GM21825 (cell line): ENCODE measurements around the gene TMCO4.

Experiments used
- ATAC-seq: cut with Tn5 transposase; IDR thresholded peaks from one replicate; pipeline ENCODE4 v1.9.1; 2021; ENCODE audit warnings: mild to moderate bottlenecking, moderate library complexity; ENCODE audit not compliant: unreplicated experiment

Gene TMCO4

DNA sequence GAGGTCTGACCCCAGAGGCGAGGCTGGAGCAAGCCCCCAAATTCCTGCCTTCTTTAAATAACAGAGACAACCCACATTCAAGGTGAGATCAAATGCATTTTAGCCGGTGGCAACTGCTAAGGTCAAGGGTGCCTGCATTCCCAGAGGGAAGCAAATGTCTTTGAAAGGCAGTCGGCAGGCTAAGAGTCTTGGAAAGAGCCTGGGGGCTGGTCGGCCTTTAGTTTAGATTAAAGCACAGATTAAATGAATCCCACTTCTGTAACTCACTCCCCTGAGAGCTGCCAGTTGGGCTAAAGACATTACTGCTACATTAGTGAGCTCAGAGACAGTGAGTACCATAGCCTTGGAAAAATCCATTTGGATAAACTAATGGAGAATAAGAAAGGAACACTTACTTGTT is 75.8 kb downstream of the TMCO4 start:
- ATAC-seq, result no peak

GRCh38 chr1:19720973-19721372 is 78.7 kb downstream of the TMCO4 start:
- no peak for ATAC-seq

DNA sequence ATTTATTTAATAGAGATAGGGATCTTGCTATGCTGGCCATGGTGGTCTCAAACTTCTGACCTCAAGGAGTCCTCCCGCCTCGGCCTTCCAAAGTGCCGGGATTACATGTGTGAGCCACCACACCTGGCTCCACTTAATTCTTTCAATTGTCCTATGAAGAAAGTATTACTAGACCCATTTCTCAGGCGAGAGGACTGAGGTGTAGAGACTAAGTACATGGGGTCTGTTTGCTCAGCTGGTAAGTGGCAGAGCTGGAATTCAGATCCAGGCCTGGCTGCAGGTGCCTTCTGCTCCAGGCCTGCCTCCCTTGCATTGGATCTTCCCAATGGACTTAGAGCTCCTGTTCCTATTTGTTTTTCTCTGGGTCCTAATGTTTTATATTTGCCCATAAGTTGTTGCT is 79.5 kb downstream of the TMCO4 start:
- no peak for ATAC-seq

DNA sequence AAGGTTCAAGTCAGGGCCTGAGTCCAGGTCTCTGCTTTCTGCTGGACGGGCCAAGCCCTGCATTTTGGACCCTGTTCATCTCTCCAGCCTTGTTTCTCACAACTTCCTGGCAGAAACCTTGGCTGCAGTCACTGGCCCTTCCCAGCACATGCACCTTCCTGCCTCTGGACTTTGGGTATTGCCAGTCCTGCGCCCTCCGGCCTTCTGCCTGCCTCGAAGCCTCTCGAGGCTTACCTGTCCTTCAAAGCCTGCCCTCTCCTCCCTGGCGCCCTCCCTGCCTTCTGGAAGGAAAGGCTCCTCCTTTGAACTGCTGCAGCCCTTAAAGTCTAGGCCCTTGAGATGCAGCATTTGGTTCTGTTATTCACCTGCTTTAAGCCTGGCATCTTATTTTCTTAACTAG is 82.2 kb downstream of the TMCO4 start:
- no peak for ATAC-seq

DNA sequence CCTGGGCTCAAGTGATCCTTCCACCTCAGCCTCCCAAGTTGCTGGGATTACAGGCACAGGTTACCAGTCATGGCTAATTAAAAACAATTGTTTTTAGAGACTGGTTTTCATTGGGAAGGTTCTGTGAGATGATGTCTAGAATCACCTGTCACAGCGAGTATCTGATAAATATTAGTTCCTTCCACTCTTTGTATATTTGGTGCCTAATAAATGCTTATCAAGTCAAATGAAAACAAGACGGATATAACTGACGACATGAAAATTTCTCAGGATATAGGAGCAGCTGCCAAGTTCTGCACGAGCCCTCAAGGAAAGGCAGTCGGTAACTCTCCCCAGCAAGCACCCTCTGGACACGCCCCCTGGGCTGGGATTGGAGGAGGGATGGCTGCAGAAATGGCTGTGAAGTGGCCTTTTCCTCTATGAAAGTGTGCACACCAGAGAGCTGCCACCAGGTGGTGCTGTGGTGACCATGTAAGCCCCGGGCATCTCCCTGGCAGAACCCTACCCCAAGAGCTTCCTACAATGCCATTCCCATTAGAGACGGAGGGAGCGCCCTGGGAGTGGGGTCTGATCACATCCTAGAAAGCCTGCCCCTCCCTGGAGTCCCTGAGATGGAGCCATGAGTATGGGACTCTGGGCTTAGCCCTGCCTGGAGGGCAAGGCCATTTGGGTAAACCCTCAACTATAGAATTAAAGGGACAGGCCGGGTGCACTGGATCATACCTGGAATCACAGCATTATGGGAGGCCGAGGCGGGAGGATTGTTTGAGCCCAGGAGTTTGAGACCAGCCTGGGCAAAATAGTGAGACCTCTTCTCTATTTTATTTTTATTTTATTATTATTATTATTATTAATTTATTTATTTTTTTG is 84.1 kb downstream of the TMCO4 start:
- peak; percentile 51 for ATAC-seq

GRCh38 chr1:19712928-19713327 is 86.8 kb downstream of the TMCO4 start:
- ATAC-seq, result no peak

GRCh38 chr1:19710825-19711611 is 88.7 kb downstream of the TMCO4 start:
- peak; percentile 40 for ATAC-seq

- ATAC-seq, result no peak
Observed at GRCh38 chr1:19709260-19709793, 90.4 kb downstream of the TMCO4 start.

DNA sequence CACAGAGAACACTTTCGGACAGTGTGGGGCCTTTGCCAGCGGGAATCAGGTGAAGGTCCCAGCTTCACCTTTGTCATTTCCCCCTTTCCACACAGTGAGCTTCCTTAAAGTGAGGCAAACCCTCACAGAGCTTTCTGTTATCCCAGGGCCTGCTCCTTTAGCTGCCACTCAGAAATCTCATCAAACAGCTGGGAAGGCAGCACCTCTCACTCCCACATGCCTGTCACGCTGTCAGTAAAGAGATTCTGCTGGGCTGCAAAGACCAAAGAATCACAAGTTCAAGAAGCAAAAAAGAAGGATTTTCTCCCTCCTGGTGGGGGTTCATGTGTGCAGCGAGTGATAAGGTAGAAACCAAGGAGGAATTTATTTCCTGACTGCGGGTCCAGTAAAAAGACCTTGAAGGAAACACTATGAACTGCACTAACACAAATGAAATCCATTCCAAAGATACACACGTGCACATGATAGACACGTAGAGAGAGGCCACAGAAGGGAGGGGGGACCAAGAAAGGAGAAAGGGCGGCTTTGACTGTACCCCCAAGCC is 91.1 kb downstream of the TMCO4 start:
- ATAC-seq, result no peak

DNA sequence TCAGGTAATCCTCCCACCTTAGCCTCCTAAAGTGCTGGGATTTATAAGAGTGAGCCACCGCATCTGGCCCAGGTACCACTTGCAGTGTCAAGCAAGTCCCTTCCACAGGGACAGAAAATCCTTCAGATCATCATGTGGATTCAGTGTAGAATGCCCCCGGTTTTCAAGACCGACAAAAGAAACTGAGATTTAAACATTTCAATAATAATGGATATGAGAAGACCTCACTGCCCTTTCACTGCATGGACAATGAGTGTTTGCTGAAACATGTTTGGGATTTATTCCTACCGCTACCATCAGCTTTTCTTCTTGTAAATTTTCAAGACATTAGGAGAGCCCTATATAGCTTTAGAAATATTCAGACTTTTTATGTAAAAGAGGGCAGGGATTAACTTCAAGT is 93.6 kb downstream of the TMCO4 start:
- no peak for ATAC-seq

DNA sequence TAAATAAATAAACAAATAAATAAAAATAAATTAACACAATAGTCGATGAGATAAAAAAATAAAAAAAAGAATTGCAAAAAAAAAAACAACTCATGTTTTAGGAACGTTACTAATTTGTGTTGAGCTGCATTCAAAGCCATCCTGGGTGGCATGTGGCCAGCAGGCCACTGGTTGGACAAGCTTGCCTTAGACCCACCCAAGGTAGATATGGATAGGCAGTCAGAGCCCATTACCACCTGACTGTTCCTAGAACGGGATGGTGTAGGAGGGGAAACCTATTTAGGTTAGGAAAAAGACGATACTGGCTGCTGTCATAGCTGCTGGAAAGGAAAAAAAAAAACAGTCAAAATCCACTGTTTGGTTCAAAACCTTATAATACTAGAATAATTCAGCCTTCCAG is 94.3 kb downstream of the TMCO4 start:
- ATAC-seq, result no peak

- no peak for ATAC-seq
Observed at GRCh38 chr1:19704247-19705113, 95.2 kb downstream of the TMCO4 start.

- no peak for ATAC-seq
Observed at GRCh38 chr1:19703280-19703679, 96.4 kb downstream of the TMCO4 start.

GRCh38 chr1:19700079-19700777 is 99.5 kb downstream of the TMCO4 start:
- ATAC-seq, result no peak

DNA sequence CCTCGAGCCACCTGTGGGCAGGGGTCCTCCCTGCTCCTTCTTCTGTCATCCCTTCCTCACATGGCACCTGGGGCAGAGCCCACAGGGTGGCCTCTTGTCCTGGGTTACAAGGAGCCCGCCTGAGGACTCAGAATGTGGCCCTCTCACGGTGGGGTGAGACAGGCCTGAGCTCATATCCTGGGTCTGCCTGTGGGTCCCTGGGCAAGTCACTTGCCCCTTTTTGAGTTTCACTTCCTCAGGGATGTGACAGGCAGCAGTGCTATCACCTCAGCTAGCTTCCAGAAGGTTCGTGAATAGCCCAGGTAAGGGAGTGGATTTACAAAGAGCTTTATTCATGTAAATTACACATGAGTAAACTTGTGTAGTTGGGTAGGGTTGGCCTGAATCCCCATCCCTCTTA is 101.5 kb downstream of the TMCO4 start:
- ATAC-seq, result peak; percentile 54

DNA sequence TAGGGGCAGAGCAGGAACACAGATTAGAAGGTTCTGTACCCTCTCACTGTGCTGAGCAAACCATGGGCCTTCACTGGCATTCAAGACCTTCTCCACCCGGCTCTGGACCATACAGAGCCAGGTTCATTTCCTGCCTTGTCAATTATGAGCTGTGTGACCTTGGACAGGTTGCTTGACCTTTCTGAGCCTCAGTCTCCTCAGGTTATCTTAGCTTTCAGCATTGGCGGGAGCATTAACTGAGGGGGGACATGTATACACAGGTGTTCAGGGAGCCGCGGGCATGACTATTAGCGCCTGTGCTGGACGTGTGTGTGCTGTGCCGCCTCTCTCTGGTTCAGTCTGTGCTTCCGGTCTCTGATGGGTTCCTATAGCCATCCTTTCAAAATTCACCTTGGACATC is 102.9 kb downstream of the TMCO4 start:
- ATAC-seq, result no peak

DNA sequence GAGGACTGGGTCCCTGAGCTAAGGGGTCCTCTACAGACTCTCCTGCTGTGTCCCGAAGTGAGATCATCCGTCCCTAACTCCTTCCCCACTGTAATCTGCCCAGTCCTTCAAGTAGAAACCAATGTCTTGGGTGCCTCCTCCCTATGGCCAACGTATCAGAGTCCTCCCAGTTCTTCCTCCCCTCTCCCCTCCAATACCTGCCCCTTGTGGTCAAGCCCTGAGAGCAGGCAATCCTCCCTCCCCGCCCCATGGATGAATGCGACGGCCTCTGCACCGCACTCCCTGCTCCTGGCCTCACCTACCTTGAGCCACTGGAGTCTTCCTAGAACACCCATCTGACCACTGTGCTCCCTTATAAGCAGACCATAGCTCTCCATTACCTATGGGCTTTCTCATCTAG is 103.9 kb downstream of the TMCO4 start:
- ATAC-seq, result no peak

- ATAC-seq, result no peak
Observed at GRCh38 chr1:19694298-19694697, 105.4 kb downstream of the TMCO4 start.

DNA sequence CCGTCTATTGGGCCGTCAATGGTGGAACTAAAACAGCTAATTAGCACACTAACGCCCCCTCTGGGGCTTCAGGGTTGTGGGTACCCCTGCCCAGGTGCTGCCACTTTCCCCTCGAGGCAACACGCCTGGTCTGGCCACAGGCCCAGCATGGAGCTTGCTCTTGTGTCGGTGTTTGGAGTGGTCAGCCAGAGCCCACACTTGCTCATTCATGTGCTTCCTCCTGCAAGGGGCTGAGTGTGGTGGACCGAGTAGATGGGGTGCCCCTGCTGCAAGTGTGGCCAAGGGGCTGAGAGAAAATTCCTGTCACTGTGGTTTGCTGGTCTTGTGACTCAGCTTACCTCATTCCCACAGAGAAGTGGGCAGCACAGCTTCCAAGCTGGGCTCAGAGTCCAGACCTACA is 109.4 kb downstream of the TMCO4 start:
- no peak for ATAC-seq

GRCh38 chr1:19689856-19690255 is 109.9 kb downstream of the TMCO4 start:
- ATAC-seq, result no peak
